Skeletal muscle cell (primary cell): ENCODE data around the gene ECE1.
A peak's percentile ranks its signal among the peaks of the same experiment; 100 is the strongest.

Source experiments
- DNase-seq: peaks from one replicate; pipeline ENCODE4 v3.0.0-alpha.2; 2010; ENCODE audit warnings: low read depth
- H3K4me3 ChIP-seq: 2 replicates; pipeline ENCODE4 v1.5.1; 2011; ENCODE audit warnings: low read depth, mild to moderate bottlenecking, control low read depth, low read length, moderate library complexity

Gene ECE1

GRCh38 chr1:21277180-21277579 lies 13.1 kb downstream of the ECE1 start:
- no peak for DNase-seq

GRCh38 chr1:21272540-21272939 lies 17.7 kb downstream of the ECE1 start:
- DNase-seq = no peak
- H3K4me3 ChIP-seq = no peak overlapping the region

More at GRCh38 chr1:21277180-21277579, 13.1 kb downstream of the ECE1 start:
- H3K4me3 ChIP-seq = no peak overlapping the region

- H3K4me3 ChIP-seq = no peak overlapping the region
- no peak for DNase-seq
Measured at GRCh38 chr1:21271550-21271949, 18.7 kb downstream of the ECE1 start.

GRCh38 chr1:21270086-21270689 lies 20.1 kb downstream of the ECE1 start:
- DNase-seq = no peak
- H3K4me3 ChIP-seq = no peak overlapping the region

GRCh38 chr1:21269461-21270085 lies 20.7 kb downstream of the ECE1 start:
- H3K4me3 ChIP-seq = no peak overlapping the region
- no peak for DNase-seq

- no peak for DNase-seq
- H3K4me3 ChIP-seq = no peak overlapping the region
Measured at GRCh38 chr1:21268281-21269239, 21.7 kb downstream of the ECE1 start.

- no peak for DNase-seq
- no peak overlapping the region for H3K4me3 ChIP-seq
Measured at GRCh38 chr1:21267191-21268077, 22.8 kb downstream of the ECE1 start.

GRCh38 chr1:21266119-21266774 lies 24.0 kb downstream of the ECE1 start:
- no peak for DNase-seq
- H3K4me3 ChIP-seq = no peak overlapping the region

- H3K4me3 ChIP-seq = no peak overlapping the region
- no peak for DNase-seq
Measured at GRCh38 chr1:21265644-21266043, 24.6 kb downstream of the ECE1 start.

GRCh38 chr1:21264898-21265297 lies 25.4 kb downstream of the ECE1 start:
- no peak for DNase-seq
- no peak overlapping the region for H3K4me3 ChIP-seq

GRCh38 chr1:21263653-21264225 lies 26.5 kb downstream of the ECE1 start:
- no peak overlapping the region for H3K4me3 ChIP-seq
- DNase-seq = no peak

- H3K4me3 ChIP-seq = no peak overlapping the region
- DNase-seq = no peak
Measured at GRCh38 chr1:21263052-21263429, 27.2 kb downstream of the ECE1 start.

- DNase-seq = peak; percentile 91
Measured at GRCh38 chr1:21262293-21263051, 27.8 kb downstream of the ECE1 start.

GRCh38 chr1:21261551-21262292 lies 28.5 kb downstream of the ECE1 start:
- peak; percentile 90 for DNase-seq
- no peak overlapping the region for H3K4me3 ChIP-seq

More at GRCh38 chr1:21262293-21263051, 27.8 kb downstream of the ECE1 start:
- H3K4me3 ChIP-seq = no peak overlapping the region

- H3K4me3 ChIP-seq = no peak overlapping the region
- no peak for DNase-seq
Measured at GRCh38 chr1:21260405-21261125, 29.7 kb downstream of the ECE1 start.

GRCh38 chr1:21259316-21260076 lies 30.8 kb downstream of the ECE1 start:
- DNase-seq = no peak
- H3K4me3 ChIP-seq = no peak overlapping the region
